ENCODE measurements around the gene RUVBL2. TPM values are rescaled to one million over a fixed set of nuclear protein-coding genes. Genes with fewer than 3 reads are reported as not detected.

The RUVBL2 gene
- total RNA-seq, 1 donor from 2014 or later: 37.6 TPM

GRCh38 chr19:48965806-48966540 lies 27.7 kb upstream of the RUVBL2 start:
- no peaks in the 10 kb centered on the region for H3K27me3 ChIP-seq
- peak overlapping the region; percentile 95 for H3K27ac ChIP-seq
- DNase-seq (peak; percentile 92), ATAC-seq (peak; percentile 57)
- peaks cover 41% of the 10 kb centered on the region for H3K4me1 ChIP-seq
- peaks cover 23% of the 10 kb centered on the region for H3K36me3 ChIP-seq
- TF ChIP-seq CTCF (IDR thresholded peaks at IDR 0.05): no peak
- peak overlapping the region; percentile 89 for H3K4me3 ChIP-seq
- intact Hi-C loops (cut with DNase I): no loop called here
- H3K9me3 ChIP-seq: no peaks in the 10 kb centered on the region

GRCh38 chr19:48966541-48967345 lies 26.9 kb upstream of the RUVBL2 start:
- H3K36me3 ChIP-seq: peaks cover 23% of the 10 kb centered on the region
- no peaks in the 10 kb centered on the region for H3K27me3 ChIP-seq
- ATAC-seq (no peak), DNase-seq (no peak)
- intact Hi-C loops (cut with DNase I): no loop called here
- H3K9me3 ChIP-seq: no peaks in the 10 kb centered on the region
- peak overlapping the region; percentile 95 for H3K27ac ChIP-seq
- peak overlapping the region; percentile 89 for H3K4me3 ChIP-seq
- peaks cover 41% of the 10 kb centered on the region for H3K4me1 ChIP-seq
- no peak for TF ChIP-seq CTCF (IDR thresholded peaks at IDR 0.05)

GRCh38 chr19:48967346-48968178 lies 26.1 kb upstream of the RUVBL2 start:
- intact Hi-C loops (cut with DNase I): no loop called here
- H3K27ac ChIP-seq: peak overlapping the region; percentile 95
- TF ChIP-seq CTCF (IDR thresholded peaks at IDR 0.05): no peak
- peaks cover 38% of the 10 kb centered on the region for H3K4me1 ChIP-seq
- peak overlapping the region; percentile 89 for H3K4me3 ChIP-seq
- H3K27me3 ChIP-seq: no peaks in the 10 kb centered on the region
- H3K36me3 ChIP-seq: peaks cover 23% of the 10 kb centered on the region
- DNase-seq (peak; percentile 77), ATAC-seq (peak; percentile 19)
- H3K9me3 ChIP-seq: no peaks in the 10 kb centered on the region

GRCh38 chr19:48968179-48968661 lies 25.5 kb upstream of the RUVBL2 start:
- ATAC-seq (no peak), DNase-seq (no peak)
- no peak overlapping the region for H3K4me3 ChIP-seq
- intact Hi-C loops (cut with DNase I): no loop called here
- no peak for TF ChIP-seq CTCF (IDR thresholded peaks at IDR 0.05)
- H3K36me3 ChIP-seq: peaks cover 25% of the 10 kb centered on the region
- H3K9me3 ChIP-seq: no peaks in the 10 kb centered on the region
- H3K4me1 ChIP-seq: peaks cover 38% of the 10 kb centered on the region
- peak overlapping the region; percentile 95 for H3K27ac ChIP-seq
- no peaks in the 10 kb centered on the region for H3K27me3 ChIP-seq

DNA sequence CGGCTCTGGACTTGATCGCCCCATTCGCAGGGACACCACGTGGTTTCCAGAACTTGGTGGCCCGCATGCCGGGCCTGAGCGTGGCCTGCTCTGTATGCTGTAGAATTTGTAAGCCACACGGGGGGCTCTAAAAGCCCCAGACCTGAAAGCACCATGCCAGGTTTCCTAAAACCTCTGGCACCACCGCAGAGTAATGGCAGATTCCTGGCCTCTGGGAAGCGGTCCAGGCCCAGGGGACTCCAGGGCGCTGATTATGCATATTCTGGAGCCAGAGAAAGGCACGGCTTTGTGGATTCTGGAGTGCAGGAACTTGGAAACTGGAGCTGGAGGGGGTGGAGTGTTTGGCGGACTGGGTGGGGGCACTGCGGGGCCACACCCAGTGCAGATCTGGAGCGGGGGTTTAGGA lies 24.9 kb upstream of the RUVBL2 start:
- no peaks in the 10 kb centered on the region for H3K9me3 ChIP-seq
- intact Hi-C loops (cut with DNase I): no loop called here
- ATAC-seq (no peak), DNase-seq (no peak)
- no peaks in the 10 kb centered on the region for H3K27me3 ChIP-seq
- TF ChIP-seq CTCF (IDR thresholded peaks at IDR 0.05): no peak
- H3K36me3 ChIP-seq: peaks cover 31% of the 10 kb centered on the region
- peak overlapping the region; percentile 95 for H3K27ac ChIP-seq
- H3K4me3 ChIP-seq: no peak overlapping the region
- H3K4me1 ChIP-seq: peaks cover 32% of the 10 kb centered on the region

Measured in upper lobe of right lung (tissue), 1 donor.